GM19372 (cell line): ENCODE measurements around the gene TFAP2B.

Experiments used
- ATAC-seq: cut with Tn5 transposase; IDR thresholded peaks from one replicate; pipeline ENCODE4 v1.9.1; 2021; ENCODE audit warnings: mild to moderate bottlenecking, low read depth, moderate library complexity; ENCODE audit not compliant: unreplicated experiment

The TFAP2B gene

DNA sequence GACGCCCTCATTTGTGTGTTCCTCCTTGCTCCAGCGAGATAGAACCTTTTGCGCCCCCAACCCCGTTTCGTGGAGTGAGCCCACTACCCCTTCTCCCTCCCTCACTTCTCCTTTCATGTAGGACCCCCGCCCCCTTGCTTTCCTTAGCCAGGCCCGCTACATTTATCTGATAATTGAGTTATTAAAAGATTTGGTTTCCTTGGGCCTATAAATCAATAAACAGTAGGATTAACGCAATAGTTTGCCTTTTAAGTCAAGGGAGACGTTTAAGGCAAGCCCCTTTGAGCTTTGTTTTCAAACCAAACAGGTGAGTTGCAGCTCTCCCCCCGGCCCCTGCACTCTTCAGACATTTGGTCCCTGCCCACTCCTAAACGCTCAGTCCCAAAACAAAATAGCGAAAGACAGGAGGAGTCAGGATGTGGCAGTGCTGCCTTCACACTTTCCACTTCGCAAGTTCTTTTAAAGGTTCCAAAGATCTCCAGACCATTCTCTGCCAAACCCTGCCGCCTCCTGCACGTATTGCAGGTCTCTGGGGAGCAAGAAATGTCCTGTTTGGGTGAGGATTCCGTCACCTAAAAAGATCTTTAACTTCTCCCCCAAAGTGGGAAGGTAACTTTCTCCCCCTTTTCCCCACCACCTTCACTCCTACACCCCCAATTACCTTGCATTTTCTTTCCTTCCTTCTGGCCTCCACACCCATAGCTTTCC lies 27.6 kb downstream of the TFAP2B start:
- ATAC-seq, result no peak

GRCh38 chr6:50846852-50847155 lies 28.1 kb downstream of the TFAP2B start:
- no peak for ATAC-seq

- ATAC-seq, result no peak
Observed at GRCh38 chr6:50847890-50848594, 29.4 kb downstream of the TFAP2B start.

- no peak for ATAC-seq
Observed at GRCh38 chr6:50848989-50849795, 30.5 kb downstream of the TFAP2B start.

DNA sequence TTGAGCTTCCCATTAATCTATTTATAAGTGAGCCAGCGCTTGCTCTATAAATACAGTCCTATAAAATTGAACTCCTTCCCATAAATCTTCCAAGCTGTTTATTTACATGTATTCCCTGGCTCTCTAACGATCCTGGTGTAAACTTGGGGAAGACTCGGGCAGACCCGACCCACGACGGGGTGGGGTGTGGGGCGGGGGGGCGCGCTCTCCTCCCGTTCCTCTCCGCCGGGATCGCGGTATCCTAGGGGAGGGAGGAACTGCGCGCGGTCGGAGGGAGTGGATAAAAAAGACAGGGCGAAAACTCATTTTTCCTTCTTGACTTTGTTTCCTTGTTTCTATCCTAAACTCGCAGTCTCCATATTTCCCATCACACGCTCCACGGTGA lies 31.1 kb downstream of the TFAP2B start:
- ATAC-seq, result no peak

- no peak for ATAC-seq
Observed at GRCh38 chr6:50850223-50851048, 31.8 kb downstream of the TFAP2B start.

GRCh38 chr6:50851049-50851845 lies 32.6 kb downstream of the TFAP2B start:
- ATAC-seq, result no peak

- no peak for ATAC-seq
Observed at GRCh38 chr6:50853939-50854338, 35.3 kb downstream of the TFAP2B start.

GRCh38 chr6:50861692-50862091 lies 43.0 kb downstream of the TFAP2B start:
- ATAC-seq, result no peak

DNA sequence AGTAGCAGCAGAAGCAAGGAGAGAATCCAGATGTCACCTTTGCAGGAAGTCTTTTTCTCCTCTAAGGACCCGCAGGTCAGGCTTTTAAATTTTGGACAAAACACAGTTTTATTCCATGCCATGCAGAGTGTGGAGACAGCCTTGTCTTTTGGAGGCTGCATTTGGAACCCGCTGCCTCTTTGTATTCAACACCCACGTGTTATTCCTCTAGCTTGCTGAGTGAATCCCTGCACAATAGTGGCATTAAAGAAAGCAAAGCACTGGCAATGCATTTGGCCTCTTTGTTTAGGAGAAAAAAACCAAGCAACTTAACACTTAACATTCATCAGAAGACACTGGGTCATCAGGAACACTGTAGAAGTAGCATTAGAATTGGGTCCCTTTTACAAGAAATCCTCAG lies 43.5 kb downstream of the TFAP2B start:
- ATAC-seq, result no peak

DNA sequence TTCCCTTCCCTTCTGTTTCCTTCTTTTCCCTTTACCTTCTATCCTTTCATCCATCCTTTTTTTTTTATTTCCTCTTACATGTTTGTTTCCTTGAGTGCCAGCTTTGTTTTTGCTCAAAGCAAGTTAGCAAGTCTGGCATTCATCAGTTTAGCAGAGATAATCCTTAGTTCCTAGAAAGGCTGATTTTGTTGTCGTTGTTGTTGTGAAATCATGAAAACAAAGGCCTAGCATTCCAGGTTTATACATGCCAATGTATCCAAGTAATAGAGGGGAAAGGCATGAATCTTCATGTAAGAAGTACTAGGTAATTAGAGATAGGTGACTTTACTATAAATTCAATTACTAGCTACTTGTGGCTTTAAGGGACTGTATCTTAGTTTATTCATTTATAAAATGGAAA lies 45.9 kb downstream of the TFAP2B start:
- no peak for ATAC-seq

DNA sequence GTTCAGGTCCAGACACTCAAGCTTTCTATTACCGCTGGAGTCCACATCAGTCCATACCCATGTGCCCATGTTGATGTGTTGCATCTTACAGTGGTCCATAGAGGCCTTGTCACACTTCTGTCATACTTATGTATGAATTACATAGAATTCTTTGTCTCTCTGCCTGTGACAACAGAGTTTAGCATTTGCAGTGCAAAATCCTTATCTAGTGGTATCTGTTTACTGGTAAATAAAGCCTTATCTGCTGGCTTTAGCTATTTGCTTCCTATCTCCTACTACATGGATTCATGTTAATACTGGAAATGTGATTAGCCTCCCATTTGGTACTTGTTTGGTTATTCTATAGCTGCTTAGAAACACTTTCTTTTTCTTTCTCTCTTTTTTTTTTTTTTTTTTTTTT lies 49.8 kb downstream of the TFAP2B start:
- no peak for ATAC-seq

DNA sequence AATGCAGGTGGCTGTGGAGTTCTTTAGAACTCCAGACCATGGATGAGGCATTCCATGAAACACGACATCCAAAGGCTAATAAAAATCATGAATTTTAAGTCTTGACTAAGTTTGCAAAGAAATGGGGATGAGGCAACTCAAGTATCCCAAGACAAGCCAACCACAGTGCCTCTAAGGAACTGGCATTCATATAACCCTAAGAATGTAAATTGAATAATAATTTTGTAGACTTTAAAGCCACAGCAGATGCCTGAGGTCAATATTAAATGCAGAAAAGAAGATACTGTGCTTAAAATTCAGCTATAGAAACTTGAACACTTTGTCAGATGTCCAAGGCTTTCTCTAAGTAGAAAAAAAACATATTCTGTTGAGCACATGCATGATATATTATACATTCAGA lies 54.5 kb downstream of the TFAP2B start:
- no peak for ATAC-seq

DNA sequence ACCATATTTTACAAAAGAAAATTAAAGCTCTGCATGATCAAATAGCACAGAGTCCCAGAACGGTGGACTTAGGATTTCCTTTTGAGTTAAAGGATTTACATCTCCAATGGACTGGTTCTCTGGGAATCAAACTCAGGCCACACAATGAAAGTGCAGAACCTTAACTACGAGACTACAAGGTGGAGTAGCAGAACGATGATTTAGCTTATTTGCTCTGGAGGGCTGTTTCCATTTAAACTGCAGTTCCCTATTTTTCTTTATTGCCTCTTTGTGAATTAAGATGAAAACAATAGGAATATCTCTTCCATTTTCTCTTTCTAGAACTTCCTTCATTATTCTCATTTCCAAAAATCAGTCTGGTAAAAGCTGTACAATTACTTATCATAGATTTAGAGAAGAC lies 65.7 kb downstream of the TFAP2B start:
- ATAC-seq, result no peak

- no peak for ATAC-seq
Observed at GRCh38 chr6:50887112-50887511, 68.4 kb downstream of the TFAP2B start.

DNA sequence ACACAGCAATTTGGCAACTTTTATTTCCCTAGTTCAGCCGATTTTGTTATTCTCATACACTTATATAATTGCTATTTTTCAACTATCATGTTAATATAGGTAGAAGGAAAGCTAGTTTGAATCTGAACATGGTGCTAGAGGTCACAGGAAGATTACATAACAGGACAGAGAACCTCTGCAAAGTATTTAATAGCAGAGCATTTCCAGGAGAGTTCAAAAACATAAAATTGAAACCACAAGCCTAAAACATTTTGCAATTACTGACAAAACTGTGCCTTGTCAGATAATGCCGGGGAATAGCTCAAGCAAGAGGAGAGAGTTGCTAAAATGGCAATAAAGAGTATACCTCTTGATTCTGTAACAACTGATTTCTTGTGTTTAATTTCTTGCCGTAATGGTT lies 70.8 kb downstream of the TFAP2B start:
- ATAC-seq, result no peak

DNA sequence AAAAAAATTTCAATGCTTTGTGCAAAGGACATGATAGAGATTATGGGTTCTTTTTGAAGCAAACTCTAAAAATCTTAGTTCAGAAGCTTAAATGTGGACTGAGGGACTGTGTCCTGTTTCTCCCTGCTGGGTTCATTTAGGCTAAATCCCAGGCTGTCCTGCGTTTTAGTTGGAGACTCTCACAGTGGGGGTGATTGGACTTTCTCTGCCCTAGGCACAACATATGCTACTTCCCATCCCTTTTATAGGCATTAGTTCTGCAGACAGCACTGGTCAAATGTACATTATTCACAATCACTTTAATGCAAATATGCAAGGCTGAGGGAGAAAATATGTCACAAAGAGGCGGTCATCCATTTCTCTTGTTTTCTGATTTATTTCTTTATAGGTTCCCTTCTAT lies 71.3 kb downstream of the TFAP2B start:
- ATAC-seq, result no peak

- ATAC-seq, result no peak
Observed at GRCh38 chr6:50890579-50890978, 71.9 kb downstream of the TFAP2B start.

DNA sequence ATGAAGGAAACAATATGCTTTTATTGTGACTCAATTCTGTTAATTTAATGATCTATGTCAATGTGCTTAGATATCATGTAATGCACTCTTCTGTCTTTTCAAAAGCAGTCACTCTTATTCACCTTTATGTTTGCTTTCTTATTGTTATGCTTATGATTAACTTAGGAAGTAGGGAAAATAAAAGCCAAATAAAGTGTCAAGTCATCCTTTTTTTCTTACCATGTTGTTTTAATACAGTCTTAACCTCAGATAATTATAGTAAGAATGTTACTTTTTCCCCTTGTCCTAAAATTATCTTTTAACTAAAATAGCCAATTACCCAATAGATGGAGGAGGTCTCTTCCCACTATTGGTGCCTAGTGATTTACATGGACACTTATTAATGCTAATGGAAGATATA lies 72.6 kb downstream of the TFAP2B start:
- ATAC-seq, result no peak
